AG09319 (cell line): ENCODE measurements around the gene PSME1.

Experiments
- DNase-seq: peaks from one replicate; pipeline ENCODE4 v3.0.0-alpha.2; 2010; ENCODE audit warnings: low read depth; ENCODE audit errors: extremely low read depth
- TF ChIP-seq, protein P1 (sequence below): IDR thresholded peaks from 2 replicates; pipeline ENCODE4 v1.5.1; 2011; ENCODE audit warnings: low read depth, mild to moderate bottlenecking, inconsistent platforms, low read length, moderate library complexity

The PSME1 gene

GRCh38 chr14:24126939-24127338, 9.1 kb upstream of the PSME1 start:
- TF ChIP-seq, protein P1, sequence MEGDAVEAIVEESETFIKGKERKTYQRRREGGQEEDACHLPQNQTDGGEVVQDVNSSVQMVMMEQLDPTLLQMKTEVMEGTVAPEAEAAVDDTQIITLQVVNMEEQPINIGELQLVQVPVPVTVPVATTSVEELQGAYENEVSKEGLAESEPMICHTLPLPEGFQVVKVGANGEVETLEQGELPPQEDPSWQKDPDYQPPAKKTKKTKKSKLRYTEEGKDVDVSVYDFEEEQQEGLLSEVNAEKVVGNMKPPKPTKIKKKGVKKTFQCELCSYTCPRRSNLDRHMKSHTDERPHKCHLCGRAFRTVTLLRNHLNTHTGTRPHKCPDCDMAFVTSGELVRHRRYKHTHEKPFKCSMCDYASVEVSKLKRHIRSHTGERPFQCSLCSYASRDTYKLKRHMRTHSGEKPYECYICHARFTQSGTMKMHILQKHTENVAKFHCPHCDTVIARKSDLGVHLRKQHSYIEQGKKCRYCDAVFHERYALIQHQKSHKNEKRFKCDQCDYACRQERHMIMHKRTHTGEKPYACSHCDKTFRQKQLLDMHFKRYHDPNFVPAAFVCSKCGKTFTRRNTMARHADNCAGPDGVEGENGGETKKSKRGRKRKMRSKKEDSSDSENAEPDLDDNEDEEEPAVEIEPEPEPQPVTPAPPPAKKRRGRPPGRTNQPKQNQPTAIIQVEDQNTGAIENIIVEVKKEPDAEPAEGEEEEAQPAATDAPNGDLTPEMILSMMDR = no peak
- no peak for DNase-seq

DNA sequence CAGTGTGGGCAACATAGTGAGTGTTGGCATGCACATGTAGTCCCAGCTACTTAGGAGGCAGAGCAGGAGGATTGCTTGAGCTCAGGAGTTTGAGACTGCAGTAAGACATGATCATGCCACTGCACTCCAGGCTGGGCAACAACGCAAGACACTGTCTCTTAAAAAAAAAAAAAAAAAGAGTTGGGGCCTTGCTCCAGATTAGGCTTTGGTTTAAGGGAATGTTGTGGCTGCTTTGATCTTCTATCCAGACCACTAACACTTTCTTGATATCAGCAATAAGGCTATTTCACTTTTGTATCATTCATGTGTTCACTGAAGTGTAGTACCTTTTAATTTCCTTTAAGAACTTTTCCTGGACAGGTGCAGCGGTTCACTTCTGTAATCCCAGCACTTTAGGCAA, 8.3 kb upstream of the PSME1 start:
- no peak for DNase-seq
- TF ChIP-seq, protein P1 = no peak

- TF ChIP-seq, protein P1 = no peak
- DNase-seq = no peak
These were observed 6.5 kb upstream of the PSME1 start for GRCh38 chr14:24129410-24129998.

DNA sequence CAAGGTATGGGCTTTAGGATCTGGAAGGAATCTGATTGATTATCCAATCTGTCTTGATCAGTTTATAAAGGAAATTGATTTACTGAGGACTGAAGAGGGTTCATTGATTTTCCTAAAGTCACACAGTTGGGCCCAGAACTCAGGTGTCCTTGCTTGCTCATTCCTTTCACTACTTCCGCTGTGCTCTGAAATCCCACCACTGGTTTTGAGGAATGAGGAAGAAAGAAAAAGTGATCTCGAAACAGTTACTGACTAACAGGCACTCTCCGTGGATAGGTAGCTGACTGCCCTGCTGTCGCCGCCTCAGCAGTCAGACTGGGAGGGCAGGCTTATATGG, 5.6 kb upstream of the PSME1 start, which contains the start of gene FITM1:
FITM1 (plus strand) TSS at position 280 of the 337 bp plus-strand sequence. CDS start 905 bp downstream, outside the sequence.
- TF ChIP-seq, protein P1 = no peak
- no peak for DNase-seq

- TF ChIP-seq, protein P1 = no peak
- DNase-seq = no peak
These were observed 5.1 kb upstream of the PSME1 start for GRCh38 chr14:24130717-24131548.

DNA sequence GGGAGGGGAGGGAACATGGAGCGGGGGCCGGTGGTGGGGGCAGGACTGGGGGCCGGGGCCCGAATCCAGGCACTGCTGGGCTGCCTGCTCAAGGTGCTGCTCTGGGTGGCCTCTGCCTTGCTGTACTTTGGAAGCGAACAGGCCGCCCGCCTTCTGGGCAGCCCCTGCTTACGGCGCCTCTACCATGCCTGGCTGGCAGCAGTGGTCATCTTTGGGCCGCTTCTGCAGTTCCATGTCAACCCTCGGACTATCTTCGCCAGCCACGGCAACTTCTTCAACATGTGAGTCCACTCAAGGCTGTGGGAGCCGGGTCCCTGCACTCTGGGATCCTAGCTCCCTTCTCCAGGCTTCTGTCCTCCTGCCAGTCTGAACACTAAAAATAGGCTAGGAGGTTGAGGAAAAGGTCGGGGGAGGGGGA, 4.4 kb upstream of the PSME1 start:
- TF ChIP-seq, protein P1 = no peak

GRCh38 chr14:24132061-24132685, 3.8 kb upstream of the PSME1 start:
- TF ChIP-seq, protein P1 = no peak

More for the DNA sequence above, 4.4 kb upstream of the PSME1 start:
- DNase-seq = no peak

More at GRCh38 chr14:24132061-24132685, 3.8 kb upstream of the PSME1 start:
- no peak for DNase-seq
